Measurements from ENCODE around the gene SH3GL1.
A peak's percentile ranks its signal among the peaks of the same experiment; 100 is the strongest.
"Not testable (repeated sequence)": the region's sequence is repeated elsewhere in the genome, so short reads cannot be mapped to it uniquely, and the experiment has no call there.

SH3GL1 gene

DNA sequence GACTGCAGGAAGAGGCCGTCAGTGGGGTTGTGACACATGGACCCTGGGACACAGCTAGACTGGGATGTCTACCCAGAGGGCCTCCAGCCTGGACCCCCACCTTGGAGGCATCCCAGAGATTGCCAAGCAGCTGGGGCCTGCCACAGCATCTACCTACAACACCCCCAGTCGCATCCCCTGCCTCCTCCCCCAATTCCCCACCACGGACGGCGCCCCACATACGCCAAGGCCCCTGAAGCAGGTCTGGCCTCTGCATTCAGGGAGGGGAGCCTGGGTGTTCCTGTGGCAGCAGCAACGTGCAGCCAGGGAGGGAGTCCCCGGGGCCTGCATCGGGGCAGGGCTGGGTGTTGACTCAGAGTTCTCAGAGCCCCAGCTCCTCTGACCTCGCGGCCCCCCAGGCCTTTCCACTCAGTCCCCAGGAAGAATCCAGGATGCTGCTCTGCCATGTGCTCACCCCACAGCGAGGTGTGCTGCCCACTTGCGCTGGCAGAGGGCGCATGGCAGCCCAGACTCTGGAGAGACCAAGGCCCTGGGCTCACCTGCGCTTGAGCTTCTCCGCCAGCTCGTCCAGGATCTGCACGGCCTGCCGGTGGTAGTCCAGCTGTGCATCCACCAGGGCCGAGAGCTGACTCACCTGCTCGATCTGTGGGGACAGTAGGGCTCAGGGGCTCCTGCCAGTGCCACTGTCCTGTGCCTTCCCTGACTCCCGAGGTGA, 37.4 kb downstream of the SH3GL1 start:
- DNase-seq = no peak

DNA sequence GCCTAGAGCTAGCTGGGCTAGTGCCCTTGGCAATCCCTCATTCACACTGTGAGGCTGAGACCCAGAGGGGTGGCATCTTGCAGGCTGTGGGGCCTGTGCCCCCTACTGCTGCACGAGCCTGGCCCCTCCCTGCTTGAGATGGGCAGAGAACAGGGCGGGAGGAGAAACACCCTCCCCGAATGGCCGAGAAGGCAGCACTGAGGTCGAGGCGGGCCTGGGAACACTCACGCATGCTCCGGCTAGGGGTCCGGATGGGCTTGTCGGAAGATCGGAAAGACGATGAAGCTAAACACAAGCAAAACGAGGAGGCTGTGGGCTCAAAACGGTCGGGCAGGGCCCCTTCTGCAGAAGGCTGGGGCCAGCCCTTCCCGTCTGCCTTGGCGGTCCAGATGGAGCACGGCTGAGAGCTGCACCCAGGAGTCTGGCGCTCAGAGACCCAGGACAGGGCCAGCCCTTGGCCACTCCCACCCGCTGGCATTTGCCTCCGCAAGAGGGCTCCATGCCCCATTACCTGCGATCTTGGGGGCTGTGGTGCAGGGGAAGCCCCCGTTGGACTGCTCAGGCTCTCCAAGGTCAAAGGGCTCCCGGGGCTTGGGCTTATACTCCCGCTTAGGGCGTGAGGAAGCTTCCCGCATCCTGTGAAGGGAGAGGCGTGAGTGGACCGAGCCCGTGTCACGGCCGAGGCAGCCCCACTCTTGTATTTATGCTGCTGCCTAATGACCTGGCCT, 38.1 kb downstream of the SH3GL1 start:
- DNase-seq = no peak

DNA sequence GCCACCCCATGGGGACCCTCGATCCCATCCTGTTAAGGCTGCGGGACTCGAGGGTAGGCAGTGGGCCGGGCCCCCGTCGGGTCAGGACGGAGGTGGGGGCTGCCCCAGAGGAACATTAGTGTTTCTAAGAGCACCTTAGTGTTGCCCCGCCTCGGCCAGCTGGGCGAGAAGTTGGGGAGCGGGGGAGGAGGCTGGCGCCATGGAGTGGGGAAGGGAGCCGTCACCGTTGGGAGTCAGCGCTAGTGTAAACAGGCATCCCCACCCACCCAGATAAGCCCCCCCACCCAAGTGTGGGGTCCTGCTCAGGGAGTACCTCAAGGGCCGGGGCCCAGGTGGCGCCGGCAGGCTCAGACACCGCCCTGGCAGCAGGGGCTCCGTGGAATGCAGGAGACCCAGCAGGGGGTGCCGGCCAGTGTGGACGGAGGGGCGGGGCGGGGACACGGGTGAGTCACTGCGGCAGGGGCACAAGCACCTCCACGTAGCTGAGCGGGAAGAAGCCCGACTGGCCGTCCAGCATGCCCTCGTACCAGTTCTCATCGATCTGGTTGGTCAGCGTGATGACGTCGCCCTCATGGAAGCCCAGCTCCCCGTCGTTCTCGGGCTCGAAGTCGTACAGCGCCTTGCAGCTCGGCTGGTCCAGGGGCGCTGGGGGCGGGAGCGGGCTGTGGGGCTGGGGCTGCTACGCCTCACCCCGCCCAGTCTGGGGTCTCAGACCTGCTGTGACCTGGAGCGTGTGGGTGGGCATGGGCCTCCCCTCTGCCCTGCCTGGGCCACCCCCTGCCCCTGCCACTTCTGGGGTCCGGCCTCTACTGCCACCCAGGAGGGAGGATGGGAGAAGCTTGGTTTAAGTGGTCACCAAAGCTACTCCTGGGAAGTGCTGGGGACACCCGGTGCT, 38.9 kb downstream of the SH3GL1 start:
- no peak for DNase-seq

DNA sequence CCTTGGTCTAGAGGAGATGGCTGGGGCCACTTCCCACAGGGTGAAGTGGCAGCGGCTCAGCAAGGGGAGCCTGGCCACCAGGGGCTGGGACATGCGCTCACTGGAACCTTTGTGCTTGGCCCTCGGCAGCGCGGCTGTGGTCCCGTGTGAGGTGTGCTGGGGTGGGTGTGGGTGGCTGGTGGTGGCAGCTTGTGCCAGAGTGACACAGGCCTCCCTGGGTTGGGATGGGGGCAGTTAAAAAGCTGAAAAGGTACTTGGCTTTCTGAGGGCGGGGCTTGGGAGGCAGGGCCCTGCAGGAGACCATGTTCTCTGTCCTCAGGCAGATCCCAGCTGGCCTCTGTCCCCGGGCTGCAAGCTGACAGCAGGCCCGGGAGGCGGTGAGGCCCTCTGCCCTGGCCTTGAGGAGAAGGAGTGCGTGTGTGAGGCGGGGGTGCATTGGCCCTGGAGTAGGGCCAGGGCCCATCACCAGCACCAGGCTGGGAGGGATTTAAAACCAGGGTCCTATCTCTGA, 39.7 kb downstream of the SH3GL1 start:
- no peak for DNase-seq

DNA sequence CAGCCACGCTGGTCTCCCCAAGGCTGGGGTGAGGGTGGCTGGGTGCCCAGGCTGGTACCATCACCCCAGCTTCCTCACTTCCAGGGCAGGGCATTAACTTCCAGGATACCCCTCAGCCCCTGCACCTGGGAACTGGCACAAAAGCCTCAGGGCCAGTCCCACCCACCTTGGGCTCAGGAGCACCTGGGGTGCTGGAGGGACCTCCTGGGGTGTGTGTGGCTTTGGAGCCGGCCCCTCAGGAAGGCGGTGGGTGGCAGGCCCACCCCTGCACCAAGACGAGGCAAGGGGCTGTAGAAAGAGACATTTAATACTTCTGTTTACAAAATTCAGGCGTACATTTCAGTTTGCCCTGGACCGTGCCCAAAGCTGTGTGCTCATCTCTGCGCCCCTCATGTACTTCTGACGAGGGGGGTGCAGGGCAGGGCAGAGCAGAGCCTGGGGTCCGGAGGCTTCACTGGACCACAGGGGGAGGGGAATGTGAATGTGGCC, 40.2 kb downstream of the SH3GL1 start:
- DNase-seq = no peak

DNA sequence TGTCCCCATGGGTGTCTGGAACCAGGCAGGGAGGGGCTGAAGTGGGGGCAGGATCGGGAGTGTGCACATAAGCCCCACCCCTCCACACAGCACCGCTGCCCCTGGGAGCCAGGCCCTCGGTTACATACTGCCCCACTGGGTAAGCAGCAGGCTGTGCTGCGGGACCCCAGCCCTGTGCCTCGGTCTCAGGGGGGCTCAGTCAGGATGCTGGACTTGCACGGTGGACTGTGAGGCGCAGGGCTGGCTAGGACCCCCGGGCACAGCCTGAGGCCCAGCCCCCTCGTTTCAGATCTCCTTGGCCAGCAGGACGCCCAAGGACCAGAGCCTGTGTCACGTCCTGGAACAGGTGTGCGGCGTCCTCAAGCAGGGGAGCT, 40.7 kb downstream of the SH3GL1 start:
- no peak for DNase-seq

DNA sequence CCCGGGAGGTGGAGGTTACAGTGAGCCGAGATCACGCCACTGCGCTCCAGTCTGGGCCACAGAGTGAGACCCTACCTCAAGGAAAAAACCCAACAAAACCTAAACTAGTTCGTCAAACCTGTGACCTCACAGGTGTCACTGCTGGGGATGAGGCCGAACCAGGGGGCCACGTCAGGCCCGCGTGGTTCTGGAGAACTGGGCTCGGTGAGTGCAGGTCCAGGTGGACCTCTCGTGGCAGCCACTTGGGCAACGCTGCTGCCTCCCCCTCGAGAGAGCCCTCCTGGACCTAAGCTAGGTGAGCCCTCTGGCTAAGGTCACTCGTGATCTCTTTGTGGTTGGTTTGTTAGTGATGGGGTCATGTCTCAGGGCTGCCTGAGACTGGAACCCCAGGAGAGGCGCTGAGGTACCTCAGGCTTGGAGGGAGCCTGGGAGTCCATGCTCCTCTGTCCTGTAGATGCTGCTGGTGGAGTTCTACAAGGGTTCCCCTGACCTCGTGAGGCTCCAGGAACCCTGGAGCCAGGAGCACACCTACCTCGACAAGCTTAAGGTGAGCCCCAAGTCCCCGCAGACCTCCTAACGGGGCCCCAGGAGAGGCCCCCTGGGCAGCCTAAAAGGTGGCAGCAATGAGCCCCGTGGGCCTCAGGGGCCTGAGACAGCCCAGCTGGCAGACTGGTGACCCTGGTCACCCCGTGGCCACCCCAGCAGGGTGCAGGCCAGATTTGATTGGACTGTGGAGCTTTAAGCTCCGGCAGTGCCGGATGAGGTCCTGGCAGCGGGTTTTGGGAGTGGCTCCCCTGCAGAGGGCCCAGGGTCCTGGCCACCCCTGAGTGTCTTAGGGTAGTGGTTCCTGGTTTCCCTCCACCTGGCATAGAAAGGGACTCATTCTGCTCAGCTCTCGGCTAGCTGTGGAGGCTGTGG, 41.4 kb downstream of the SH3GL1 start:
- DNase-seq = no peak

DNA sequence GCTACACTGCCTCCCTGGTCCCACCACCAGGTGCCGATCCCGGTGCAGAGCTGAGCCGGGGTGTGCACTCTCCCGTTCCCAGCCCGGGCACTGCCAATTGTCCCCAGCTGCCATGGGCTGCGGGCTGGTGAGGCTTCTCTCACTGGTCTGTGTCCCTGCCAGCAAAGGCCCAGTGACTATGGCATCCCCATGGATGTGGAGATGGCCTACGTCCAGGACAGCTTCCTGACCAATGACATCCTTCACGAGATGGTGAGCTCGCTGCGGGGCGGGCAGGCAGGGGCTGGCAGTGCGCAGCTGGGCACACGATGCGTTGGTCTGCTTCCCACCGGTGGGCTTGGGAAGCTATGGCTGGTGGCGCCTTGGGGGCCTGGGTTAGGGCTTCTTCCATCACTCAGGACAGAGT, 42.4 kb downstream of the SH3GL1 start:
- no peak for DNase-seq

DNA sequence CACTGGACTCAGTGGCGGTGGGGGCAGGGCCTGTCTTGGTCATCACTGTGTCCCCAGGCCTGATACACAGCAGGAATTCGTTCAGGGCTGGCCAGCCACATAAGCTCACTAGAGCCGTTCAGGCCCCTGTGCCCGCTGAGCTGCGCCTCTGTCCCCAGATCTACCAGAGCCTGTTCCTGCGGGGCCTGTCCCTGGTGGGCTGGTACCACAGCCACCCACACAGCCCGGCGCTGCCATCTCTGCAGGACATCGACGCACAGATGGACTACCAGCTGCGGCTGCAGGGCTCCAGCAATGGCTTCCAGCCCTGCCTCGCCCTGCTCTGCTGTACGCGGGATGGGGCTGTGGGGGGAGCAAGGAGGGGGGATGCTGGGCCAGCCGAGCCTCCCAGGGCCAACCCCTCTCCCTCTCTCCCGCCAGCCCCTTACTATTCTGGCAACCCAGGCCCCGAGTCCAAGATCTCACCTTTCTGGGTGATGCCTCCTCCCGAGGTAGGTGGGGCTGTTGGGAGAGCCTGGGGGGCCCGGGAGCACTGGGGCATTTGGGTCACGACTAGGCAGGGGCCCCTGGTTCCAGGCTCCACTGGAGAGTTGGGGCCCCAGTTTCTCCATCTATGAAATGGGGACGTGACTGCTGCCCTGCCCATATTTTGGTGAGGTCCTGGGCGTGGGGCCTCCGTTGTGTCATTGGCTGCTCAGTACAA, 43.1 kb downstream of the SH3GL1 start:
- no peak for DNase-seq

DNA sequence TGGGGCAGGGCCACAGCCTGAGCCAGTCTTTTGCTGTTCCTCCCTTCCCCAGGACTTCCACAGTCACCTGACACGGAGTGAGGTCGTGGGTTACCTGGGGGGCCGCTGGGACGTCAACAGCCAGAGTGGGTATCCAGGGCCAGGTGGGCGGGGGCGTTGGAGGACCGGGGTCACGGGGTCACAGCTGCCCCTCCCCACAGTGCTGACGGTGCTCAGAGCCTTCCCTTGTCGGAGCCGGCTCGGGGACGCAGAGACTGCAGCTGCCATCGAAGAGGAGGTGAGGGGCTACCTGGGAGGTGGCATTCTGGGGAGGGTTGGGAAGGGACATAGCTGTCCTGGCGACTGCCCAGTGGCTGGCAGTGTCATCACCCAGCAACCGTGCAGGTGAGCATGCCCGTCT, 45.5 kb downstream of the SH3GL1 start:
- DNase-seq = no peak

DNA sequence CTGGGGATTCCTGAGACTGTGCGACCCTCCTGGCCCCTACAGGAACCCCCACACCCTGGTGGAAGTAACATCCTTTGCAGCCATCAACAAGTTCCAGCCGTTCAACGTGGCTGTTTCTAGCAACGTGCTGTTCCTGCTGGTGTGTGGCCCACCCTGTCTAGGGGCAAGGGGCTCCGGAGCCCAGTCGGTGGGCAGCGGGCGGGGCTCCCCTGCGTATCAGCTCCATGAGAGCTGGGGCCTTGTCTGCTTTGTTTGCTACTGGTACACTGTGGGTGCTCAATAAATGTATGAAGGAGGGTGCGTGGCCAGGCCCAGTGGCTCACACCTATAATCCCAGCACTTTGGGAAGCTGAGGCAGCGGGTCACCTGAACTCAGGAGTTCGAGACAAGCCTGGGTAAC, 46.1 kb downstream of the SH3GL1 start:
- DNase-seq = no peak

DNA sequence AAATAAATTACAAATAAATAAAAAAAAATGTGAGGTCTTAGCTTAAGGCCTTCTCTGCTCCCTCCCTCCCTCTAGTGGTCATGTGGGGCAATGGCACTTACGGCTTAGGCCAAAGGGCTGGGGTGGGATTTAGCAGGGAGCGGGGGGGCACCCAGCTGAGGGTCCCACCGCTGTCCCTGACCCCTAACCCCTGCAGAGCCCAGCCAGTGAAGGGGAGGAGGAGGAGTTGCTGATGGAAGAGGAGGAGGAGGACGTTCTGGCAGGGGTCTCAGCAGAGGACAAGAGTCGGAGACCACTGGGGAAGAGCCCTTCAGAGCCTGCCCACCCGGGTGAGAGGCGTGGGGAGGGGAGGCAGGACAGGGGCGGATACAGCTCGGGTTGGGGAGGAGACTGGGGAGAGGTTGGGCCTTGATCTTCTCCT, 47.6 kb downstream of the SH3GL1 start:
- peak in 1 of 2 donors; percentile 37 for DNase-seq

DNA sequence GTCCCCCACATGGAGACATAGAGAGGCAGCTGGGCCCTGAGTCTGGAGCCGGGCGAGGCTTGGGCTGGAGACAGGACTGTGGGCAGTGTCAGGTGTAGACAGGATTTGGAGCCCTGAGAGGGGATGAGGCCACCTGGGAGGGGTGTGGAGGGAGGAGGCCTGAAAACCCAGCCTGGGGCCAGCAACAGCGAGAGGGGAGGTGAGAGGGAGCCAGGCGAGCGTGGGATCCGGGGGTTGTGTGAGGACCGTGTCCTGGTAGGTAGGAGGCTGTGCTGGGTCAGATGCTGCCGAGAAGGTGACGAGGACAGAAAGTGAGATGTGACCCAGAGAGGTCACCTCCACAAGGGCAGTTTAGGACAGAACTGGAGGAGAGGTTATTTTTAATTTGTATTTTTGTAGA, 49.6 kb downstream of the SH3GL1 start:
- no peak for DNase-seq

DNA sequence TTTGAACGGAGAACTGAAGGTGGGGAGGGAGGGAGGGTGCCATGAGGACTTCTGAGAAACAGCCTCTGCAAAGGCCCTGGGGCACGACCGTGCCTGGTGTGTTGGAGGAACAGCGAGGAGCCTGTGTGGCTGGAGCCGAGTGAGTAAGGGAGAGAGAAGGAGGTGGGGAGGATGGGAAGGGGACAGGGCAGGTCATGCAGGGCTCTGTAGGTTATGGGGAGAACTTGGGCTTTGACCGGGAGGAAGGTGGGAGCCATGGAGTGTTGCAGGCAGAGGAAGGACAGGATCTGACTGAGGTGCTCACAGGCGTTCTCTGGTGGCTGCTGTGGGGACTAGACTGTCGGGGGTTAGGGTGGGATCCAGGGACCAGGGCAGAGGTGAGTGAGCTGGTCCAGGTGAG, 50.2 kb downstream of the SH3GL1 start:
- DNase-seq = no peak

DNA sequence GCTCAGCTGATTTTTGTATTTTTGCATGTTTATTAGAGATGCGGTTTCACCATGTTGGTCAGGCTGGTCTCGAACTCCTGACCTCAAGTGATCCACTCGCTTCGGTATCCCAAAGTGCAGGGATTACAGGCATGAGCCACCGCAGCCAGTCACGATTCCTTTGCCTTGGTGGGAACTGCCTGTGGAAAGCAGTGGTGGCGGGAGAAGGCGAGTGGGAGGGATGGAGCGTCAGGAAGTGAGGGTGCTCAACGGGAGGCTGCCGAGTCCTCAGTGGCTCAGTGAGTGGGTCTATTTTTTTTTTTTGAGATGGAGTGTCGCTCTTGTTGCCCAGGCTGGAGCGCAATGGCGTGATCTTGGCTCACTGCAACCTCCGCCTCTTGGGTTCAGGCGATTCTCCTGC, 51.1 kb downstream of the SH3GL1 start:
- DNase-seq = not testable (repeated sequence)

DNA sequence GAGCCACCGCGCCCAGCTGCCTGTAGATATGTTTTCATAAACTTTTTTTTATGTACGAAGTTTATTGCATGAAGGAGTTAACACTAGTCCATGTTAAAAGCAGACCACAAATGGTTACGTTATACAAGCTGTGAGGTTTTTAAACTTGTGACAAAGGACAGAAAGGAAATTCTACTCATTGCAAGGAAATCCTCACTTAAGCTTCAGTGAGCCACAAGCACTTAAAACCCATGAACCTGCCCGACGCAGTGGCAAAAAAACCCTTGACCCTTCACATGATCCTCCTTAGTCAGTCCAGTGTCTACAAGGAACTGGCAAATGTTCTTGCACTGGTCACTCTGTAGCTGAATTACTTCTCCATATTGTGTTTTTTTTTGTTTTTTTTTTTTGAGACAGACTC, 52.8 kb downstream of the SH3GL1 start:
- DNase-seq = no peak

DNA sequence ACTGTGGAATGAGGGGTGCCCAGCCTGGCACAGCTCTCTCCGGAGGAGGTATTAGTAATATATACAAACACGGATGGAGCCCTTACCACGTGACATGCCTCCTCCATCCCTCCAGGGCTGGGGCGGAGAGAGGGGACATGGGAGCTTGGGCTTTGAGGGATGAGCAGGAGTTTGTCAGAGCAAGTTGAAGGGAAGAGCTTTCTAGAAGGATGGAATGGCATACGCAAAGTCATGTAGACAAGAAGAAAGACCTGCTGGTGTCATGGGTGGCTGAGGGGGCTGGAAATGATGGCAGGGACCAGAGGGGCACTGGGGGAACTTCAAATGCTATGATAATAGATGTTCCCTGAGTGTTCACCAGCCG, 54.3 kb downstream of the SH3GL1 start:
- DNase-seq = no peak

DNA sequence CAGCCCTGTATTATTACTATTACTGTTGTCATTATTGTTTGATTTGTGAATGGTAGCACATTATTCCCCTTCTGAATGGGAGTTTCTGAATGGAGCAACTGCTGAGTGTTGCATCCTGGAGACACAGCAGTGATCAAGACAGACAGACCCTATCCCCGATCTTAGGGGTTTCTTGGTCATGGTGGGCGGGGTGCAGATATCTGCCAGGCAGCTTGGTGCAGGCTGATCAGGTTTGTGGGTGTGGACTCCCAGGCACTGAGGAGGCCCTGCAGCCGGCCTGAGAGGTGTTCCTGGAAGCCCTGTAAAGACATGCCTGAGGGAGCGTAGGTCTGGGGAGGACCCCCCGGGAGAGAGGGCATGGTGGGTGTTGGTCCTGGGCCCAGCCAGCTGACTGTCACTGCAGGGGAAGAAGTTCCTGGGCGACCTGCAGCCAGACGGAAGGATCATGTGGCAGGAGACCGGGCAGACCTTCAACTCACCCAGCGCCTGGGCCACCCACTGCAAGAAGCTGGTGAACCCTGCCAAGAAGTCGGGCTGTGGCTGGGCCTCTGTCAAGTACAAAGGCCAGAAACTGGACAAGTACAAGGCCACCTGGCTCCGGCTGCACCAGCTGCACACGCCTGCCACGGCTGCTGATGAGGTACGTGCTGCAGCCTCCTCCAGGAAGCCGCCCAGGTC, 54.9 kb downstream of the SH3GL1 start:
- DNase-seq = no peak

DNA sequence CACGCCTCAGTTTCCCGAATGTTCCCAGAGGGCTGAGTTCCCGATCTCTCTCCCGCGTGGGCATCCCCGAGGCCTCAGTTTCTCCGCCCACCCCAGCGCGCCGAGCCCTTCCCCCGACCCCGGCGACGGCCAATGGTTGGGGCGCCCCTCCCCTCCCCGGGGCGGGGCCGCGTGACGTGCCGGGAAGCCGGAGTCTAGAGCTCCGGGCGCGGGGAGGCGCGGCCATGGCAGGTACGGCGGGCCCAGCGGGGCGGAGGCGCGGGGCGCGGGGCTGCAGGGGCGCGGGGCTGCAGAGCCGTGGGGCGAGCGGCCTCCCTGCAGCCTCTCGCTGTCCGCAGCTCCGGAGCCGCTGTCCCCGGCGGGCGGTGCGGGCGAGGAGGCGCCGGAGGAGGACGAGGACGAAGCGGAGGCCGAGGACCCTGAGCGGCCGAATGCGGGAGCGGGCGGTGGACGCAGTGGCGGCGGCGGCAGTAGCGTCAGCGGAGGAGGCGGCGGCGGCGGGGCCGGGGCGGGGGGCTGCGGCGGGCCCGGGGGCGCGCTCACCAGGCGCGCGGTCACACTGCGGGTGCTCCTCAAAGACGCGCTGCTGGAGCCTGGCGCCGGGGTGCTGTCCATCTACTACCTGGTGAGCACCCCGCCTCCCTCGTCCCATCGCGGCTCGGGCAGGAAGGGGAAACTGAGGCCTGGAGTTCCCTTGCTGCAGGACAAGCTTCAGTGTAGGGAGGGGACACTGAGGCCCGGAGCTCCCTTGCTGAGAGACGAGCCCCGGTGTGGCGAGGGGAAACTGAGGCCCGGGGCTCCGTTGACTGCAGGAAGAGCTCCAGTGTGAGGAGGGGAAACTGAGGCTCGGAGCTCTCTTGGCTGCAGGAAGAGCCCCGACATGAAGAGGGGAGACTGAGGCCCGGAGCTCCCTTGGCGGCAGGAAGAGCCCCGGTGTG, 56.7 kb downstream of the SH3GL1 start, which contains the start of gene MPND:
Gene MPND, plus strand, starts transcription at position 193 of the 938 bp plus-strand sequence. Its CDS starts 32 bp downstream, at position 225.
- peak; percentile 51 to 89 for DNase-seq
